SK-N-SH treated with all-trans-retinoic acid at 6 μM for 48 hours (cell line): Measurements from ENCODE around the gene VPS11.
"Not testable (repeated sequence)": the region's sequence is repeated elsewhere in the genome, so short reads cannot be mapped to it uniquely, and the experiment has no call there.

Experiments used
- ATAC-seq: fragments of 200-7000 bp; cut with Tn5 transposase; 3 replicates; pipeline ENCODE4 v1.9.1; 2020; ENCODE audit warnings: mild to moderate bottlenecking, moderate library complexity
- ARNTL ChIP-seq: fragments of 450-650 bp; formaldehyde crosslinking; IDR thresholded peaks from 2 replicates; pipeline ENCODE4 v1.5.0; 2020; ENCODE audit warnings: low read depth, mild to moderate bottlenecking, moderate library complexity, borderline replicate concordance
- BACH2 ChIP-seq: fragments of 250-450 bp; sonication (Bioruptor Pico); IDR thresholded peaks from 2 replicates; pipeline ENCODE4 v1.9.0; 2021; ENCODE audit warnings: mild to moderate bottlenecking, borderline replicate concordance
- CSDC2 ChIP-seq: fragments of 250-450 bp; sonication (Bioruptor Pico); IDR thresholded peaks from 2 replicates; pipeline ENCODE4 v1.5.0; 2020; ENCODE audit warnings: mild to moderate bottlenecking, moderate library complexity
- CSRNP3 ChIP-seq: fragments of 250-450 bp; sonication (Bioruptor Pico); IDR thresholded peaks from 2 replicates; pipeline ENCODE4 v1.5.1; 2021; ENCODE audit warnings: mild to moderate bottlenecking, moderate library complexity
- ESRRG ChIP-seq: fragments of 250-450 bp; sonication (Bioruptor Pico); IDR thresholded peaks from 2 replicates; pipeline ENCODE4 v1.6.1; 2021; ENCODE audit warnings: mild to moderate bottlenecking
- GLIS3 ChIP-seq: fragments of 250-450 bp; sonication (Bioruptor Pico); IDR thresholded peaks from 2 replicates; pipeline ENCODE4 v1.5.0; 2020; ENCODE audit warnings: mild to moderate bottlenecking, moderate library complexity
- OSR1 ChIP-seq: fragments of 250-450 bp; sonication (Bioruptor Pico); IDR thresholded peaks from 2 replicates; pipeline ENCODE4 v1.8.0; 2022; ENCODE audit warnings: moderate library complexity, mild to moderate bottlenecking, inconsistent platforms
- PATZ1 ChIP-seq: fragments of 250-450 bp; sonication (Bioruptor Pico); IDR thresholded peaks from 2 replicates; pipeline ENCODE4 v1.8.0; 2020; ENCODE audit warnings: mild to moderate bottlenecking, moderate library complexity, borderline replicate concordance
- PPARA ChIP-seq: fragments of 250-450 bp; sonication (Bioruptor Pico); IDR thresholded peaks from 2 replicates; pipeline ENCODE4 v1.5.0; 2020; ENCODE audit warnings: mild to moderate bottlenecking, borderline replicate concordance
- RARB ChIP-seq: fragments of 250-450 bp; sonication (Bioruptor Pico); IDR thresholded peaks from 2 replicates; pipeline ENCODE4 v1.8.0; 2021; ENCODE audit warnings: mild to moderate bottlenecking, moderate library complexity
- TCF4 ChIP-seq: fragments of 250-450 bp; sonication (Bioruptor Pico); IDR thresholded peaks from 2 replicates; pipeline ENCODE4 v1.8.0; 2021; ENCODE audit warnings: mild to moderate bottlenecking, moderate library complexity, borderline replicate concordance
- TOX ChIP-seq: fragments of 250-450 bp; sonication (Bioruptor Pico); IDR thresholded peaks from 2 replicates; pipeline ENCODE4 v1.8.0; 2021; ENCODE audit warnings: mild to moderate bottlenecking, moderate library complexity, borderline replicate concordance
- TSHZ2 ChIP-seq: fragments of 250-450 bp; sonication (Bioruptor Pico); IDR thresholded peaks from 2 replicates; pipeline ENCODE4 v1.5.0; 2020; ENCODE audit warnings: mild to moderate bottlenecking, moderate library complexity
- ZC3H10 ChIP-seq: fragments of 250-450 bp; sonication (Bioruptor Pico); IDR thresholded peaks from 2 replicates; pipeline ENCODE4 v1.5.1; 2021; ENCODE audit warnings: mild to moderate bottlenecking, moderate library complexity
- ZFP3 ChIP-seq: fragments of 250-450 bp; sonication (Bioruptor Pico); IDR thresholded peaks from 2 replicates; pipeline ENCODE4 v1.5.0; 2020; ENCODE audit warnings: mild to moderate bottlenecking, moderate library complexity
- ZFP30 ChIP-seq: fragments of 450-650 bp; formaldehyde crosslinking; IDR thresholded peaks from 2 replicates; pipeline ENCODE4 v1.5.0; 2022; ENCODE audit warnings: mild to moderate bottlenecking, moderate library complexity
- ZNF565 ChIP-seq: fragments of 450-650 bp; formaldehyde crosslinking; conservative IDR thresholded peaks from 2 replicates; pipeline ENCODE4 v1.5.0; 2020; ENCODE audit warnings: low read depth, mild to moderate bottlenecking, moderate library complexity
- ZNF70 ChIP-seq: fragments of 450-650 bp; formaldehyde crosslinking; IDR thresholded peaks from 2 replicates; pipeline ENCODE4 v1.5.0; 2020; ENCODE audit warnings: mild to moderate bottlenecking, moderate library complexity
- ZNF8 ChIP-seq: fragments of 450-650 bp; formaldehyde crosslinking; IDR thresholded peaks from 2 replicates; pipeline ENCODE4 v1.5.0; 2020; ENCODE audit warnings: mild to moderate bottlenecking, moderate library complexity
- TF ChIP-seq, protein P1 (sequence below): fragments of 250-450 bp; sonication (Bioruptor Pico); IDR thresholded peaks from 2 replicates; pipeline ENCODE4 v1.5.1; 2020; ENCODE audit warnings: low read depth, mild to moderate bottlenecking, moderate library complexity

VPS11 gene

DNA sequence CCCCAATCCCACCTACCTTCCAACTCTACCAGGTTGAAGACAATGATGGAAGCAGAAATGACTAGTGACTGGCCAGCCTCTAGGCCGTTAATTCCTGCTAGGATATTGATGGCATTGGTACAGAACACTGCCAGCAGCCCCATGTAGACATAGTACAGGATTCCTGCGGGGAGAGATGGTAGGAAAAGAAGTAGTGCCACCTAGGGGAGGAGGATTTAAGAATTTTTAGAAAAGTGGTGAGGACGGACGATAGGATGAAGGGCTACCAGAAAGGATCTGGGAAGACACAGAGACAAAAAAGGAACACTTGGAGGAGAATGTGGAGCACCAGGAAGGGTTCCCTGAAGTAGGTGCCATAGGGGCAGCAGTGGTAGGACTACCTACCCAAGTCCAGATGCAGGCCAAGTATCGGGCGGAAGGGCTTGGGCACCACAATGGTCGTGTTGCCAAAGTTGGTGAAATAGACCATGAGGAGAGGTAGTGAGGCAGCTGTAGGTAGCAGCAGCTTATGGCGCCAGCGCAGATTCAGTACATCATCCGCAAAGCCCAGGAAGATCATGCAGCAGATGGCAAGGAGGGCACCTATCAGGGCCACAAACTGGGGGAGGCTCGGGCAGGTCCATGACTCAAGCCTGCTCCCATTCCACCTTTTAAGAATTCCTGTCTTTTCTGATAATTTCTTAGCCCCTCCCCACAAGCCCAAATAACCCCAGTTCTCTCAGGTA, 32.8 kb downstream of the VPS11 start:
- peak; percentile 19 for ATAC-seq
- TF ChIP-seq TSHZ2 (CRISPR knock-in tag): no peak
- TF ChIP-seq TOX (CRISPR knock-in tag): no peak
- TF ChIP-seq TCF4: no peak
- TF ChIP-seq BACH2 (CRISPR knock-in tag): no peak
- no peak for TF ChIP-seq PATZ1 (CRISPR knock-in tag)
- no peak for TF ChIP-seq RARB (CRISPR knock-in tag)

DNA sequence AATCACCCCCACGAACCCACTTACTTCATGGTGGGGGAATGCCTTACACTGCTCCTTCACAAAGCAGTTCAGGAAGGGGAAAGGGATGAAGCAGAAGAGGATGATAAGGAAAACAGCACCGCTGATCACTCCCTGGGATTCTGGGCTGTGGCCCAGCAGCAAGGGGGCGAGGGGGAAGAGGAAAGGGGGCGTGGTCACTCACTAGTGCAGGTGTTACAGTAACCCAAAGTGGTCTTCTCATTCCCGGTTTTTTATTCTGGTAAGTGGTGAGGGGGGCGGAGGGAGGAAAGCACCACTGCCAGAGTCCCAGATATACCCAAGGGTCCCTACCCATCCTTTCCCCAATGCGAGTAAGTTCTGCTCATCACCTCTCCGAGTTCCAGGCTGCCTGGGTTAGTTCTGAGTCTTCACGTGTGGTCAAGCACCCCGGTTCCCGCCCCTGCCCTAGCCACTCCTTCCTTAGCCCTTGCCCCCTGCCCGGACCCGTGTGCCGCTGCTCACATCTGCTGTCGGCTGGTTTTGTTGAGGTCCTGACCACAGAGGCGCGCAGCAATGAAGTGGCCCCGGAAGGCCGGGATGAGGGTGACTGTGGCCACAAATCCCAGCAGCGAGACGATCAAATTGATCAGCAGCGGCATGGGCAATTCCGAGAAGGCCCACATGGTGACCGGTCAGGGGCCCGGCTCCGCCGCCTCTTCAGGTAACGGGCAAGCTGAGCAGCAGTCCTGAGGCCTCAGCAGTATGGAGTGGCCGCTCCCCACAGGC, 33.6 kb downstream of the VPS11 start:
- TF ChIP-seq ESRRG (CRISPR knock-in tag): no peak
- peak; percentile 41 for ATAC-seq

- TF ChIP-seq ZNF70 (CRISPR knock-in tag) (no peak), ZFP3 (CRISPR knock-in tag) (peak; percentile 81)
- ATAC-seq: peak; percentile 91
Measured at GRCh38 chr11:119101759-119102423, 34.3 kb downstream of the VPS11 start, which contains the start of gene DPAGT1. DPAGT1 (minus strand) TSS chr11:119101853; CDS start chr11:119101655, 198 bp downstream.

- not testable (repeated sequence) for ATAC-seq
Measured at GRCh38 chr11:119103161-119103664, 35.6 kb downstream of the VPS11 start.

- no peak for ATAC-seq
- TF ChIP-seq ZFP3 (CRISPR knock-in tag) (no peak), ZFP30 (CRISPR knock-in tag) (no peak), TCF4 (no peak), ARNTL (CRISPR knock-in tag) (no peak), RARB (CRISPR knock-in tag) (no peak), PPARA (CRISPR knock-in tag) (no peak), TSHZ2 (CRISPR knock-in tag) (no peak), CSRNP3 (no peak), CSDC2 (CRISPR knock-in tag) (no peak), GLIS3 (CRISPR knock-in tag) (no peak), TOX (CRISPR knock-in tag) (no peak), ZC3H10 (CRISPR knock-in tag) (no peak), ZNF8 (CRISPR knock-in tag) (no peak), ZNF70 (CRISPR knock-in tag) (no peak), ZNF565 (no peak), OSR1 (CRISPR knock-in tag) (no peak)
- TF ChIP-seq, protein P1, sequence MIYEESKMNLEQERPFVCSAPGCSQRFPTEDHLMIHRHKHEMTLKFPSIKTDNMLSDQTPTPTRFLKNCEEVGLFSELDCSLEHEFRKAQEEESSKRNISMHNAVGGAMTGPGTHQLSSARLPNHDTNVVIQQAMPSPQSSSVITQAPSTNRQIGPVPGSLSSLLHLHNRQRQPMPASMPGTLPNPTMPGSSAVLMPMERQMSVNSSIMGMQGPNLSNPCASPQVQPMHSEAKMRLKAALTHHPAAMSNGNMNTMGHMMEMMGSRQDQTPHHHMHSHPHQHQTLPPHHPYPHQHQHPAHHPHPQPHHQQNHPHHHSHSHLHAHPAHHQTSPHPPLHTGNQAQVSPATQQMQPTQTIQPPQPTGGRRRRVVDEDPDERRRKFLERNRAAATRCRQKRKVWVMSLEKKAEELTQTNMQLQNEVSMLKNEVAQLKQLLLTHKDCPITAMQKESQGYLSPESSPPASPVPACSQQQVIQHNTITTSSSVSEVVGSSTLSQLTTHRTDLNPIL (CRISPR knock-in tag): no peak
Measured at GRCh38 chr11:119103793-119104192, 36.2 kb downstream of the VPS11 start.
